Stimulated activated CD8-positive, alpha-beta memory T cell treated with anti-CD3 and anti-CD28 coated beads, Interleukin-12 subunit alpha, Interleukin-12 subunit beta, amount 100 ng/mL, for 1 hour (primary cell): Measurements from ENCODE around the gene TOR2A.

Experiments used
- DNase-seq: peaks from one replicate; pipeline ENCODE4 v3.0.0-alpha.2; 2020; ENCODE audit warnings: low read depth

Gene TOR2A

DNA sequence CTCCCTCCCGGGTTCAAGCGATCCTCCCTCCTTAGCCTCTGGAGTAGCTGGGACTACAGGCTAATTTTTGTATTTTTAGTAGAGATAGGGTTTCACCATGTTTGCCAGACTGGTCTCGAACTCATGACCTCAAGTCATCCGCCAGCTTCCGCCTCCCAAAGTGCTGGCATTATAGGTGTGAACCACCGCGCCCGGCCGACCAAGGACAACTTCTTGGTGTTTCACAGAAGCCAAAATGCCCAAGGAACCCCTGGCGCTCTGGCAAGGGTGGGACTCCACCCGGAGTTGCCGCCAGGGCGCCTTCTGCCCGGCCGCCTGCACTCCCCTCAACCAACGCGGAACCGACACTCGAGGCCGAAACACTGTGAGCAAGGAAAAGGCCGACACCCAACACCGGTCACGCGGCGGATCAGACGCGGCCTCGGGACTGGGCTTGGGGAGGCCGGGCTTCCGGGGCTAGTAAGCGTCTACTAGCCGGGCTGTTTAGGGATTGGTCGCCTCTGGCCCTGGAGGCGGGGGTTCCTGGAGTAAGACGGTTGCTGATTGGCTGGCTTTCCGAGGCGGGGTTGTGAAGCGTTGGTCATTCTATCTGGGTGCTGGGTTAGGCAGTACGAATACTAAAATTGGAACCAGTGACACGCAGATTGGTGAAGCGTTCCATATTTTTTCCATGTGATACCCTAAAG is 36.0 kb downstream of the TOR2A start:
- peak; percentile 74 for DNase-seq

DNA sequence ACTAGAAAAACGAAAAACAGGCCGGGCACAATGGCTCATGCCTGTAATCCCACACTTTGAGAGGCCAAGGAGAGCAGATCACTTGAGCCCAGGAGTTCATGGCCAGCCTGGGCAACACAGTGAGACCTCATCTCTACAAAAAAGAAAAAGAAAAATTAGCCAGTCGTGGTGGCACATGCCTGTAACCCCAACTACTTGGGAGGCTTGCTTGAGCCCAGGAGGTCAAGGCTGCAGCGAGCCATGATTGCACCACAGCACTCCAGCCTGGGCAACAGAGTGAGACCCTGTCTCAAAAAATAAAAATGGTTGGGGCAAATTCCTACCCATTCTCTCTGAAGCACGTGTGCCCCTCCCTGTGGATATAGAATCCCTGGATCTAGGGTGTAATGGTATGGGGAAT is 36.7 kb downstream of the TOR2A start:
- no peak for DNase-seq

GRCh38 chr9:127697575-127697974 is 37.5 kb downstream of the TOR2A start:
- no peak for DNase-seq

DNA sequence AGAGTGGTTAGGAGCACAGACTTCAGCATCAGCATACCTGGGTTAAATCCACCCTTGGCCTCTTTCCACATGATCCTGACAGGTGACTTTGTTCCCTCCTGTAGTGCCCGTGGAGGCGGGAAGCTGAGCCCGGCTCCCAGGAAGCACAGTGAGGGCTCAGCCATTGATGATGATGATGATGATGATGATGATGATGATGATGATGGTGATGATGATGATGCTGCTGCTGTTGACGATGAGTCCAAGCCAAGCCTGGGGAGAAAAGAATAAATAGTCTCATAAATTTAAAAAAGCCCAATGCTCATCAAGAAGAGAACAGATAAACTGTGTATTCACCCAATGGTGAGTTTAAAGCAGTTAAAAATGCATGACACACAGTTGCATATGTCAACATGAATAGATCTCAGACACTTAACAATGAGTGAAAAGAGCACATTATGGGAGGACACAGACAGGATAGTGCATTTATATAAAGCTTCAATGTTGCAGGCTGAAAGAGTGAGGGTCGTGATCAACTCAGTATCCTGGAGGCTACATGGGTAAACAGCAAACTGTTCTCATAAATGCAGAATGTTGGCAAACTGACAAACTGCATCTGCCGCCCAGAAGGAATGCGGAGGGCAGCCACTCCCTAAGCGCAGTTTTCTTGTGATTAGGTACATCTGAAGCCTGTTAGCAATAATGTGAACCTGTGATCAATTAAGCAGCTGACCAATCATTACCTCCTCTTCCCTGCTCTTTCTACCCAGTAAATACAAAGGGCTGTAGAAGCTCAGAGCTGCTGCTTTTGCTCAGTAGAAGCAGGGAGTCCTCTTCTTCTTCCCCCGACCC is 40.0 kb downstream of the TOR2A start:
- DNase-seq: no peak

DNA sequence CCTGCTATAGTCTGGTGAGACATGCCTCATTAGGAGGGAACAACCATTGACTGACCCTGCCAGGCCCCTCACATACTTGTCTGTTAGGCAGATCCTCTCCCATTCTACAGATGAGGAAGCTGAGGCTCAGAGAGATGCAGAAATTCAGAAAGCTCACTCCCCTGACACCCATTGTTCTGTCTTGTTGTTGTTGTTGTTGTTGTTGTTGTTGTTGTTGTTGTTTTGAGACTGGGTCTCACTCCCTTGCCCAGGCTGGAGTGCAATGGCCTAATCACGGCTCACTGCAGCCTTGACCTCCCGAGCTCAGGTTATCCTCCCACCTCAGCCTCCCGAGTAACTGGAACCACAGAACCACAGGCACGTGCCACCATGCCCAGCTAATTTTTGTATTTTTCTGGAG is 41.4 kb downstream of the TOR2A start:
- no peak for DNase-seq

- no peak for DNase-seq
Measured at GRCh38 chr9:127693143-127693542, 42.0 kb downstream of the TOR2A start.

- no peak for DNase-seq
Measured at GRCh38 chr9:127692071-127692470, 43.0 kb downstream of the TOR2A start.

- no peak for DNase-seq
Measured at GRCh38 chr9:127690735-127691134, 44.4 kb downstream of the TOR2A start.

DNA sequence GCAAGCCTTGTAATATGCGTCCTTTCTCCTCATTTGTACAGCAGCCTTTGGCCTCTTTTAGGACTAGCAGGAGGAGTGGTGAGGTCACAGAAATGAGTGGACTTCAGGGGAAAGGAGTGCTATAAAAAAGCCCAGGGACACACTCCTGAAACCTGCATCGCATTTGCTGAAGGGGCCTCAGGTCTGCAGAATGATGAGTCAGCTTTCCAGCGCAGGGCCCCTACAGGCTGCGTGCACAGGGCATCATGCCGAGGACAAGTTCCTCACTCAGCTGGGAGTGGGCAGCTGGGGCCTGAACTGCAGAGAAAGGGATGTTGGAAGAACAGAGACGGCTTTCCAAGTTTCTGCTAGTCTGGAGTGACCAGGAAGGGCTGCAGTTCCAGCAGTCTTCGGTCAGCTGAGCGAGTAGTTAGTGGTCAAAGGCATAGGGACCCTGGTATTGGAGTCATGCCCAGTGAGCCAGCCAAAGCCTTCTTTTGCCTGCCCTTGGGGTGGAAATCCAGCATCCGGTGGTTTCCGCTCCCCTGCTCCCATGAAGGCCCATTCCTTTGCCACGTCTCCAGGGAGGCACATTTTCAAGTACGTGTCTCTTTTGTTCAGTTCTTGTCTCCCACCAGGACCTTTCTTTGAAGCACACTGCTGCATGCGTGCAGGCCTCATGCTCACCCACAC is 45.6 kb downstream of the TOR2A start:
- DNase-seq: no peak

DNA sequence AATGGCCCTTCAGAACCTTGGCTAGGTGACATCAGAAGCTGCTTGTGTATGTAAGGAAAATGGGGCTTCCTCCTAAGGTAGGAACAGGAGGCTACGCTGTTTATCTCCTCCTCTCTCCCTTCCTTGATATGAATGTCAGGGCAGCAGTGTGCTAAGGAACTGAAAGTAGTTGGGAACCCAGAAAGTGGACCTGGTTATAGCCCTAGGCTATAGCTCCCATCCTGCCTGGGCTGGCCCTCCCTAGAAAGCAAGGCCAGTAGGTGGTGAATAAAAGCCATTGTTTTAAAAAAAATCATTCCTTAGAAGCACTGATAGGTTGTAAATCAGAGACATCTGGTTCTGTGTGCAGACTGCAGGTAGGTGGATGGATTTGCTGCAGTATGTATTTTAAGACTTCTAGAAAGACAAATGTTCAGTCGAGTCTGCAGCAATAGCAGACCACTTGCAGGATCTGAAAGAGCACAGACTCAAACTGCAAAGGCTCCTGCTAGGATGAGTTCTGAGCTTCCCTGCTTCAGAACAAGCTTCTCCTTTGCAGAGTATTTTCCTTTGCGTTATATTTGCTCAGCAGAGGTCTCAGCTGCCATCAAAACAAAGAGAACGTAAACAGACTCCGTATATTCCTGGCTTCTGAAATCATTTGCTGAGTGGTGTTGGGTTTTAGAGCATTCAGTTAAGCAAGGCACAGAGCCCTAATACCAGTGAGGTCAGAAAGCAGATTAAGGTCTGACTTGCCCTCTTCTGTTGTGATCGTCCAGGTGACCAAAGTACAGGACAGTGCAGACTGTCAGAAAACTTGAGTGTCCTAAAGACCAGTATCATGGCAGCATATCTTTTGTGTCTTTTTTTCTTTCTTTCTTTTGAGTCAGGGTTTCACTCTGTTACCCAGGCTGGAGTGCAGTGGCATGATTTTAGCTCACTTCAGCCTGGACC is 48.4 kb downstream of the TOR2A start:
- no peak for DNase-seq

GRCh38 chr9:127684576-127684975 is 50.5 kb downstream of the TOR2A start:
- no peak for DNase-seq

GRCh38 chr9:127683723-127684122 is 51.4 kb downstream of the TOR2A start:
- no peak for DNase-seq

- DNase-seq: no peak
Measured at GRCh38 chr9:127682351-127683136, 52.5 kb downstream of the TOR2A start.
